ENCODE data around the gene DISC1. TPM values are rescaled to one million over a fixed set of nuclear protein-coding genes. Genes with fewer than 3 reads are reported as not detected.

Gene DISC1
- total RNA-seq, 1 experiment from 2014 or later: 1.8 TPM

GRCh38 chr1:231605149-231606100 lies 21.2 kb upstream of the DISC1 start:
- H3K4me1 ChIP-seq (ENCODE audit: control insufficient read depth in 1 of 2, insufficient read depth in 2 of 2, low read length in 2 of 2): peaks cover 0 to 12% of the 10 kb centered on the region in 2 experiments; a peak in 2 of 4 replicates
- no peak overlapping the region for H3K27ac ChIP-seq (ENCODE audit: low read depth, low read length)
- H2AFZ ChIP-seq (ENCODE audit: low read depth, low read length, poor library complexity, severe bottlenecking): no peak overlapping the region
- intact Hi-C loops (cut with micrococcal nuclease): loop anchor here (10.0 kb wide), 1 partner anchor 361 kb away; the partner anchor contains the start of gene GNPAT
- H3K27me3 ChIP-seq (ENCODE audit: insufficient read depth, low read length): 0 out of 2 replicates have a peak, but pooled peaks cover 4% of the 10 kb centered on the region
- H3K4me2 ChIP-seq (ENCODE audit: low read length): no peak overlapping the region
- no TSS peak for BruUV-seq (replicated peaks)
- H3K9me2 ChIP-seq (ENCODE audit: insufficient read depth): no peaks in the 10 kb centered on the region
- ChIA-PET CTCF (interaction anchor here (1.2 kb wide), 1 partner anchor 288 kb away, joined by 3 read pairs; no protein-coding TSS in a partner anchor), RAD21 (ENCODE audit: low non-redundant PET in 1 of 2, low total read pairs in 2 of 2, uncharacterized antibody in 2 of 2, unreplicated experiment in 2 of 2) (no interaction called here), POLR2A (no interaction called here)
- H3K36me3 ChIP-seq (ENCODE audit: control insufficient read depth in 1 of 2, insufficient read depth in 2 of 2, low read length in 2 of 2): no peaks in the 10 kb centered on the region
- no peak overlapping the region for H3K4me3 ChIP-seq (replicated peaks in 1 of 2; ENCODE audit: low read depth in 1 of 2, low read length in 2 of 2)
- no peak for ATAC-seq
- H4K20me1 ChIP-seq (ENCODE audit: insufficient read depth): no peaks in the 10 kb centered on the region
- H3K9ac ChIP-seq (ENCODE audit: low read length): no peak overlapping the region
- TF ChIP-seq RAD21 (IDR thresholded peaks at IDR 0.05; ENCODE audit: low read depth) (no peak), SIN3A (IDR thresholded peaks at IDR 0.05; ENCODE audit: low read depth) (no peak), YY1 (IDR thresholded peaks at IDR 0.05; ENCODE audit: extremely low read depth, insufficient replicate concordance, low read depth, low read length) (no peak), ATF3 (IDR thresholded peaks at IDR 0.05) (no peak), POLR2A (IDR thresholded peaks at IDR 0.05; ENCODE audit: borderline replicate concordance, extremely low read depth, insufficient read depth, insufficient read length) (no peak), REST (IDR thresholded peaks at IDR 0.05; ENCODE audit: low read depth) (no peak), EZH2phosphoT487 (IDR thresholded peaks at IDR 0.05; ENCODE audit: borderline replicate concordance) (no peak), EGR1 (IDR thresholded peaks at IDR 0.05; ENCODE audit: low read depth) (no peak), ELF1 (IDR thresholded peaks at IDR 0.05; ENCODE audit: borderline replicate concordance, low read depth) (no peak), CBX3 (IDR thresholded peaks at IDR 0.05; ENCODE audit: low read depth) (no peak), TCF7L2 (IDR thresholded peaks at IDR 0.05; ENCODE audit: borderline replicate concordance, extremely low read depth, insufficient read depth, insufficient read length) (no peak)
- DNase-seq (ENCODE audit: low read depth, low spot score): no peak
- no peaks in the 10 kb centered on the region for H3K9me3 ChIP-seq (ENCODE audit: control insufficient read depth in 1 of 2, insufficient read depth in 1 of 2, low read depth in 1 of 2, low read length in 2 of 2)
- no peaks in the 10 kb centered on the region for H3K79me2 ChIP-seq (ENCODE audit: insufficient read depth, low read length)
